NCI-H1417 (cell line): ENCODE results near the gene IFT81.
"Not testable (repeated sequence)": the region's sequence is repeated elsewhere in the genome, so short reads cannot be mapped to it uniquely, and the experiment has no call there.

ENCODE experiments used
- DNase-seq, 3 experiments: peaks; one replicate each; lab custom pipeline; 2025; lab: John Stamatoyannopoulos, UW

IFT81 gene

DNA sequence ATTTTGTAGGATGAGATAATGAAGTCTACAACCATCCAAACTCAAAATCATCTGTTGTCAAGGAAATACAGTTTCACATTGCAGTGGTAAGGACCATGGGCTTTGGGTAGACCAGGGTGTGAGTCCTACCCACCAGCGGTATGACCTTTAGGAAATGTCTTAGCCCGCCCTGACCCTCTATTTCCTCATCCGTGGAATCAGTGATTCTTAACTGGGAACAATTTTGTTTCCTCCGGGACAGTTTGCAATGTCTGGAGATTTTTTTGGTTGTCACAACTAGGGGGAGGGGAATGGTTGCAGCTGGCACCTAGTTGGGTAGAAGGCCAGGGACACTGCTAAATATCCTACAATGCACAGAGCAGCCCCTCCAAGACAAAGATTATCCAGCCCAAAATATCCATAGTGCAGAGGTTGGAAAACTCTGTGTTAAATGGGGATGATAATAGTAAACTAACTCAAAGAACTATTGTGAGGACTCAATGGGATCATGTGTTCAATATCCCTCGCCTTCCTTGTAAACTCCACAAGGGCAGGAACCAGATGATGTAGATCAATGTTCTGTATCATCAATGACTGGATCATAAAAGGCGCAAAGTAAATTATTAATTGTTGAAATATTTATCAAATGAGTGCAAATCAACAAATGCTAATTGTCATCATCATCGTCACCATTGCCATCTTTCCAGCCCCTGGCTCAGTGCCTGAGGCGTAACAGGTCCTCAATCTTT is 15.7 kb upstream of the IFT81 start:
- DNase-seq = no peak

- DNase-seq = no peak
Measured at GRCh38 chr12:110109037-110109836, 14.9 kb upstream of the IFT81 start.

- DNase-seq = no peak
Measured at GRCh38 chr12:110109837-110110535, 14.2 kb upstream of the IFT81 start.

- no peak for DNase-seq
Measured at GRCh38 chr12:110111476-110112334, 12.5 kb upstream of the IFT81 start.

DNA sequence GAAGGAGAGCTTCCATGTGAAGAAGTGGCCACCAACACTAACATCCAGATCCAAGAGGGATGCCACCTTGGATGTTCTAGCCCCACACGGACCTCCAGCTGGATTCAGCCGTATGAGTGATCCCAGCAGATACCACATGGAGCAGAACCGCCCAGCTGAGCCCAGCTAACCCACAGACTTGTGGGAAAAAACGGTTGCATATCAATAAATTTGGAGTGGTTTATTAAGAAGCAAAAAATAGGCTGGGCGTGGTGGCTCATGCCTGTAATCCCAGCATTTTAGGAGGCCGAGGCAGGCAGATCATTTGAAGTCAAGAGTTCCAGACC is 11.9 kb upstream of the IFT81 start:
- DNase-seq = no peak

GRCh38 chr12:110114528-110114937 is 9.6 kb upstream of the IFT81 start:
- no peak for DNase-seq

DNA sequence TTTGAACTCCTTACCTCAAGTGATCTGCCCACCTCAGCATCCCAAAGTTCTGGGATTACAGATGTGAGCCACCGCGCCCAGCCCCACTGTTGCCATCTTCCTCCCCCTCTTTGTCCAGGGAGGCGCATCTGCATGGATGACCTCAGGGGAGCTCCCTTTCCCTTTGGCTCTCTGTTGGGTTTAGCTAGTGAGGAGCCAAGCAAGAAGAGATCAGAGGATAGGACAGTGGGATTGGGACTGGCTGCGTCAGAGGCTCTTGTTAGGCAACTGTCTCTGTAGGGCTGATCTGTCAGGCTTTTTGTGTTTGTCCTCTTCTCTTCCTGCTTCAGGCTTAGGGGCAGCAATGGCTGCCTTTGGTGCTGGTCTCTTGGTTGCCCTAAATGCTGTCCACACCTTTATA is 8.5 kb upstream of the IFT81 start:
- no peak for DNase-seq

- DNase-seq = no peak
Measured at GRCh38 chr12:110116623-110117022, 7.5 kb upstream of the IFT81 start.

GRCh38 chr12:110117210-110117609 is 6.9 kb upstream of the IFT81 start:
- DNase-seq = not testable (repeated sequence)

DNA sequence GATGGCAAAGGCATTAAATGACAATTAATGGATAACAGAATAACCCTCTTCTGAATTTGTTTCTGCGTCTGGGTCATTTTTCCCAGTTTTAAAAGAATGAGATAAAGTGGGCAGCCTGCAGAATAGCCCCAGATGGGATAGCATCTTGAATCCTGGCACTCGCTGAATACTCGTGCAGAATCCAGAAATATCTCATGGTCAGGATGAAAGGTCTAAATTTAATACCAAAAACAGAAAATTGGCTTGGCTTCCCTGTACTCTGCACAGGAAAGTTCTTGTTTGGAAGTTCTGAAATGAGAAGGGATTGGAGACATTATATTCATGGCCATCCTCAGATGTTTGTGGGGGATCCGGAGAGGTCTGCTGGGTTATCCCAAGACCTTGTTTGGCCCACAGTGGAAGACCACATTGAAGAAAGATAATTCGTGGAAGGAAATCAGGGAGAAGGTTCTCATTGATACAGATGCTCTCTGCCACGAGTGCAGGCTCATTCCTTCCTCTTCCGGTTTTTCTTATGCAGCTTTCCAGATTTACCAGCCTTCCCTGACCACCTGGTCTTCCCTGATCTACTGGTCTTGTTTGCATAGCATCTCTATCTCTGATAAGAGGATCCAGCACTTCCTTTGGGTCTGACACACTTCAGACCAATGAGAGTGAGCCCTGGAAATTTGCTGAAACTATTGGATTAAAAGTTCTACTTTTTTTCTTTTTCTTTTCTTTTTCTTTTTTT is 6.0 kb upstream of the IFT81 start:
- DNase-seq = no peak

DNA sequence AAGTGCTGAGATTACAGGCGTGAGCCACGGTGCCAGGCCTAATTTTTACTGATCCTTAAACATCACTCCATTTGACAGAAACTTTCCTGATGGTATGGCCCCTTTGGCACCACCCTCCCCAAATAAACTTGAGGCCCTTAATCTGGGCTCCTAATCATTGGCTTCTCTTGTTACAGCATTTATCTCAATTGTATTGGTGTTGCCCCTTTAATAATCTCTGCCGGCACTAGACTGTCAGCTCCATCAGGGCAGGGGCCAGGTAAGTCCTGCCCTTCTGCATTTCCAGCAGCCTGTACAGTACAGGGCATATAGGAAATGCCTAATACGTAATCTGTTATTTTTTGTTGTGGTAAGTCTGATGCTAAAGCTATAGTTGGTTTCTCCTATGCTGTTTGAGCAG is 1.2 kb upstream of the IFT81 start:
- no peak for DNase-seq

GRCh38 chr12:110123919-110124268 is 263 bp upstream of the IFT81 start:
- no peak for DNase-seq

GRCh38 chr12:110126557-110126956 is 2.4 kb downstream of the IFT81 start:
- no peak for DNase-seq

DNA sequence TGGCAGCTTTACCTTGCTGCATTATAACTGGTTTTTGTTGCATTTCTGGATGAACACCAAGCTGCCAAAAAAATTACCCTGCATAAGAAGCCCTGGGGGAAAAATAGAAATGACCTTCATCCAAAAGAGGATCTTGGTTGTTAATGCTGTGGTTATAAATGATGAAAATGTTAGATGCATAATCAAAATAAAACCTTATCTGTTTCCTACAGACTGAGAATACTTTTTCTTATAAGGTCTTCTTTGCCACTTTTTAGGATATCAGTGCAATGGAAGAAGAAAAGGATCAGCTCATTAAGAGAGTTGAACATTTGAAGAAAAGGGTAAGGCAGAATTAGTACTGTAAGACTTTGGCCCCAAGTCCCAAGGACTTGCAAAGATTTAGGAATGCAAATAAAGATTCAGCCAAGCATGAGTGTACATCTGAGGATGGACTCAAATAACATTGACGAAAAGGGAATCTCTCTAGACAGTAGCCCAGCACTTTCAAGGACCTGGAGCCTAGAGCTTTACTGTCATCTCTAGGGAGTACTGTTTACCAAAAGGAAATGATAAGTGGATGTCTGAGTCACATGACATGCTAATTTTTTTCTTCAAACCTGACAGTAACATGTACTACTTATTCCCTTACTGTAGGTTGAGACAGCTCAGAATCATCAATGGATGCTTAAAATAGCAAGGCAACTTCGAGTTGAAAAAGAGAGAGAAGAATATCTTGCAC is 10.7 kb downstream of the IFT81 start:
- DNase-seq = peak in 1 of 3 experiments; percentile 57

DNA sequence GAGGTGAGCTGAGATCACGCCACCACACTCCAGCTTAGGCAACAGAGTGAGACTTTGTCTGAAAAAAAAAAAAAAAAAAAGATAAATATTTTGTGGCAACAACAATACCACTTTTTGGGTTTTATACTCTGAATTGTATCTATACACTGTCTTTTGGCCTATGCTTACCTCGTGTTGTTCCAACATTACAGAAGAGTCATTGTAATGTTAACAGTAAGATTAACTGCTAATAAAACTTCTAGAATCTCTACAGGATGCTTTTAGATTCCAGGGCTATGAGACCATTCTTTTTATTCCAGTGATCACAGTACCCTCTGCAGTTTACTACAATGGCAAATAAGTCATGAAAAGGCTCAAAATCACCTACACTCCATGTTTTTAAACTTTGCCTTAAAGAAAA is 11.6 kb downstream of the IFT81 start:
- no peak for DNase-seq

- DNase-seq = no peak
Measured at GRCh38 chr12:110137786-110138185, 13.6 kb downstream of the IFT81 start.

DNA sequence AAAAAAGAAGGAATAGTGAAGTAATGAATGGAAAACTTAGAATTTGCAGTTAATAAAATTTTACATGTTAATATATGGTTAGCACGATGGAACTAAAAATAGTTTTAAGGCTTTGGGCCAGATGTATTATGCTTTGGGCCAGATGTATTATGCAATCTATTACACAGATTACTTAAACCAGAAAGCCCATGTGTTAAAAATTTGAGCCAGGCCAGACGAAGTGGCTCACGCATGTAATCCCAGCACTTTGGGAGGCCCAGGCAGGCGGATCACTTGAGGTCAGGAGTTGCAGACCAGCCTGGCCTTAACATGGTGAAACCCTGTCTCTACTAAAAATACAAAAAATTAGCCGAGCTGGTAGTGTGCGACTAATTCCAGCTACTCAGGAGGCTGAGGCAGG is 17.2 kb downstream of the IFT81 start:
- no peak for DNase-seq

DNA sequence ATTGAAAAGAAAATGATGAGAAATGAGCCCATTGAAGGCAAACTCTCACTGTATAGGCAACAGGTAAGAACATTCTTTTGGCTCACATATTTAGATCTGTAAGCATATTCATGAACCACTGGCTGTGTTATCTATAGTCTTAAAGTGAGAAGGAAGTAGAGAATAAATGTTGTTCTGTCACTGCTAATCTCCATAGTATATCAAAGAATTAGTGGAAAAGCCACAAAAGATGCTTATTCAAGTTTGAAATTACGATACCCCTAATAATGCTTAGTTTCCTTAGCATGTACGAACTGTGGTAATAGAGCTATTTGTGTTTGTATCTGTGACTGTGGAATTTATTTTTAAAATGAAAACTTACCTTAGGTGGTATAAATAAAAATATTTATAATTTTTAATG is 22.8 kb downstream of the IFT81 start:
- no peak for DNase-seq

- no peak for DNase-seq
Measured at GRCh38 chr12:110149086-110149660, 25.0 kb downstream of the IFT81 start.

DNA sequence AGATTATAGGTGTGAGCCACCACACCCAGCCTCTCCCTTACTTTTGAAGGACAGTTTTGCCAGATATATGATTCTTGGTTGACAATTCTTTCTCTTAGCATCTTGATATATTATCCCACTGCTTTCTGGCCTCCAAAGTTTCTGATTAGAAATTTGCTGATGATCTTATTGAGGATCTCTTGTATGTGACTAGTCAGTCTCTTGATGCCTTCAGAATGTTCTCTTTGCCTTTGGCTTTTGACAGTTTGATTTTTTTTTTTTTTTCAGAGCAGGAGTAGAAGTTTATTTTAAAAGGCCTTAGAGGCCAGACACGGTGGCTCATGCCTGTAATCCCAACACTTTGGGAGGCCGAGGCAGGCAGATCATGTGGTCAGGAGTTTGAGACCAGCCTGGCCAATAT is 32.6 kb downstream of the IFT81 start:
- DNase-seq = no peak
